OCI-LY7 (cell line): ENCODE measurements around the gene WASHC4.

Source experiments
- EZH2phosphoT487 ChIP-seq: fragments of 200-600 bp; sonication (generic); IDR thresholded peaks from 2 replicates; pipeline ENCODE4 v1.6.1; 2018; ENCODE audit warnings: low read depth, borderline replicate concordance, mild to moderate bottlenecking, mixed run types, antibody characterized with exemption, low read length, moderate library complexity, mixed read lengths
- TF ChIP-seq, protein P1 (sequence below): fragments of 200-600 bp; sonication (generic); conservative IDR thresholded peaks from 2 replicates; pipeline ENCODE4 v1.5.1; 2014; ENCODE audit warnings: mild to moderate bottlenecking, antibody characterized with exemption, low read length, moderate library complexity, mixed read lengths

DNA sequence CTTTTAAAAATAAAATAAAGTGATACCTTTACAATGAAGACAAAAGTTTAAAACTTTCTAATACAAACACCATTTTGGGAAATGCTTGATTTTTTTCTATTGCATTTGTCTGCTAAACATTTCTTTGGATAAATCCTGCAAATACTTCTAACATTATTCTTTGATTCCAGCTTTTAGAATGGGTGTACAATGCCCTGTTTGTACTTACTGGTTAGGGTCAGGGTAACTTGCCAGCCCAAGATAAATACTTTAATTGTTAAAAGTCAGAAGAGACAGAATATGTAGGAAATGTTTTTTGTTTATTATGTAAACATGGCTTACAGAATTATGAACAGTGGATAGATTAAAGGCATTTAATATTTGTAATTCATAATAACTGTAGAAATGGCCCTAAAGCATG, 60.5 kb downstream of the WASHC4 start:
- no peak for TF ChIP-seq EZH2phosphoT487
- TF ChIP-seq, protein P1, sequence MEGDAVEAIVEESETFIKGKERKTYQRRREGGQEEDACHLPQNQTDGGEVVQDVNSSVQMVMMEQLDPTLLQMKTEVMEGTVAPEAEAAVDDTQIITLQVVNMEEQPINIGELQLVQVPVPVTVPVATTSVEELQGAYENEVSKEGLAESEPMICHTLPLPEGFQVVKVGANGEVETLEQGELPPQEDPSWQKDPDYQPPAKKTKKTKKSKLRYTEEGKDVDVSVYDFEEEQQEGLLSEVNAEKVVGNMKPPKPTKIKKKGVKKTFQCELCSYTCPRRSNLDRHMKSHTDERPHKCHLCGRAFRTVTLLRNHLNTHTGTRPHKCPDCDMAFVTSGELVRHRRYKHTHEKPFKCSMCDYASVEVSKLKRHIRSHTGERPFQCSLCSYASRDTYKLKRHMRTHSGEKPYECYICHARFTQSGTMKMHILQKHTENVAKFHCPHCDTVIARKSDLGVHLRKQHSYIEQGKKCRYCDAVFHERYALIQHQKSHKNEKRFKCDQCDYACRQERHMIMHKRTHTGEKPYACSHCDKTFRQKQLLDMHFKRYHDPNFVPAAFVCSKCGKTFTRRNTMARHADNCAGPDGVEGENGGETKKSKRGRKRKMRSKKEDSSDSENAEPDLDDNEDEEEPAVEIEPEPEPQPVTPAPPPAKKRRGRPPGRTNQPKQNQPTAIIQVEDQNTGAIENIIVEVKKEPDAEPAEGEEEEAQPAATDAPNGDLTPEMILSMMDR: no peak
